Large intestine (tissue), 3 donors: ENCODE measurements around the gene SLCO4C1. TPM values are rescaled to one million over a fixed set of nuclear protein-coding genes. Genes with fewer than 3 reads are reported as not detected.

ENCODE experiments used
- DNase-seq, 2 donors: peaks; one replicate each; pipeline versions ENCODE4 v3.0.0 to v3.0.0-alpha.2; 2013
- H3K27ac ChIP-seq: one replicate; pipeline ENCODE4 v1.5.1; 2013; ENCODE audit warnings: low read length
- H3K27me3 ChIP-seq: 2 replicates; pipeline ENCODE4 v1.6.1; 2013; ENCODE audit warnings: low read length; ENCODE audit not compliant: control insufficient read depth, insufficient read depth
- H3K36me3 ChIP-seq: 2 replicates; pipeline ENCODE4 v1.6.1; 2013; ENCODE audit warnings: low read length; ENCODE audit not compliant: control insufficient read depth, insufficient read depth
- H3K4me1 ChIP-seq: one replicate; pipeline ENCODE4 v1.6.1; 2013; ENCODE audit warnings: low read length; ENCODE audit not compliant: control insufficient read depth, insufficient read depth
- H3K4me3 ChIP-seq: one replicate; pipeline ENCODE4 v1.5.1; 2013; ENCODE audit warnings: low read length
- H3K9me3 ChIP-seq: one replicate; pipeline ENCODE4 v1.6.1; 2013; ENCODE audit warnings: mild to moderate bottlenecking, low read depth, low read length, moderate library complexity; ENCODE audit not compliant: control insufficient read depth
- WGBS: methylation state at CpG from one replicate; pipeline ENCODE4 v1.1.5; 2013; ENCODE audit warnings: low lambda C conversion rate; ENCODE audit not compliant: insufficient coverage; 5-methylcytosine and 5-hydroxymethylcytosine counted together
- polyA plus RNA-seq: library from polyadenylated mRNA; unstranded; fragments of 120-200 nt; gene quantifications from one replicate; pipeline ENCODE4 v1.2.1, GENCODE V29; 2013

The SLCO4C1 gene
- polyA plus RNA-seq, 1 donor, result 24.9 TPM

- Histone ChIP-seq H3K4me3 (no peak overlapping the region), H3K27me3 (no peaks in the 10 kb centered on the region), H3K36me3 (no peaks in the 10 kb centered on the region), H3K27ac (no peak overlapping the region), H3K9me3 (no peaks in the 10 kb centered on the region), H3K4me1 (no peaks in the 10 kb centered on the region)
- DNase-seq, result no peak
- no CpG with 5 or more reads among the region's 2 CpGs for WGBS
Observed at GRCh38 chr5:102306121-102306520, 10.0 kb upstream of the SLCO4C1 start.

GRCh38 chr5:102295534-102296177 lies 428 bp downstream of the SLCO4C1 start:
- Histone ChIP-seq H3K4me3 (peak overlapping the region; percentile 73), H3K4me1 (no peaks in the 10 kb centered on the region), H3K27ac (peak overlapping the region; percentile 74), H3K9me3 (no peaks in the 10 kb centered on the region), H3K27me3 (no peaks in the 10 kb centered on the region), H3K36me3 (no peaks in the 10 kb centered on the region)
- peak; percentile 32 to 74 for DNase-seq
- WGBS, result no CpG with 5 or more reads among the region's 26 CpGs

- H3K4me3 ChIP-seq, result peak overlapping the region; percentile 73
- DNase-seq, result peak in 1 of 2 donors; percentile 46
- H3K27me3 ChIP-seq, result no peaks in the 10 kb centered on the region
- WGBS, result 75% methylated on average over 1 of the region's 4 CpGs
- no peaks in the 10 kb centered on the region for H3K4me1 ChIP-seq
- H3K9me3 ChIP-seq, result no peaks in the 10 kb centered on the region
- peak overlapping the region; percentile 74 for H3K27ac ChIP-seq
- no peaks in the 10 kb centered on the region for H3K36me3 ChIP-seq
Observed at GRCh38 chr5:102294886-102295395, 1.1 kb downstream of the SLCO4C1 start.

- Histone ChIP-seq H3K36me3 (no peaks in the 10 kb centered on the region), H3K9me3 (no peaks in the 10 kb centered on the region), H3K27ac (no peak overlapping the region), H3K4me3 (no peak overlapping the region), H3K27me3 (no peaks in the 10 kb centered on the region), H3K4me1 (no peaks in the 10 kb centered on the region)
- DNase-seq, result peak; percentile 4 to 13
- WGBS, result no CpG with 5 or more reads among the region's 3 CpGs
Observed at GRCh38 chr5:102290004-102290403, 6.1 kb downstream of the SLCO4C1 start.

GRCh38 chr5:102289251-102289899 lies 6.7 kb downstream of the SLCO4C1 start:
- Histone ChIP-seq H3K4me1 (no peaks in the 10 kb centered on the region), H3K27me3 (no peaks in the 10 kb centered on the region), H3K27ac (peak overlapping the region; percentile 26), H3K36me3 (no peaks in the 10 kb centered on the region), H3K9me3 (no peaks in the 10 kb centered on the region), H3K4me3 (no peak overlapping the region)
- 0% methylated on average over 1 of the region's 6 CpGs for WGBS
- peak in 1 of 2 donors; percentile 41 for DNase-seq

- Histone ChIP-seq H3K9me3 (no peaks in the 10 kb centered on the region), H3K36me3 (no peaks in the 10 kb centered on the region), H3K4me3 (no peak overlapping the region), H3K27me3 (no peaks in the 10 kb centered on the region), H3K27ac (no peak overlapping the region), H3K4me1 (no peaks in the 10 kb centered on the region)
- DNase-seq, result no peak
- no CpG with 5 or more reads among the region's 1 CpG for WGBS
Observed at GRCh38 chr5:102288630-102289029, 7.5 kb downstream of the SLCO4C1 start.

GRCh38 chr5:102286476-102286875 lies 9.6 kb downstream of the SLCO4C1 start:
- Histone ChIP-seq H3K27ac (no peak overlapping the region), H3K36me3 (no peaks in the 10 kb centered on the region), H3K9me3 (no peaks in the 10 kb centered on the region), H3K4me1 (no peaks in the 10 kb centered on the region), H3K27me3 (no peaks in the 10 kb centered on the region), H3K4me3 (no peak overlapping the region)
- no peak for DNase-seq
- 78% methylated on average over 2 of the region's 2 CpGs for WGBS

- H3K27me3 ChIP-seq, result no peaks in the 10 kb centered on the region
- H3K27ac ChIP-seq, result no peak overlapping the region
- no peaks in the 10 kb centered on the region for H3K36me3 ChIP-seq
- H3K4me3 ChIP-seq, result no peak overlapping the region
- no peaks in the 10 kb centered on the region for H3K9me3 ChIP-seq
- no peak for DNase-seq
- H3K4me1 ChIP-seq, result no peaks in the 10 kb centered on the region
- WGBS, result 71% methylated on average over 1 of the region's 2 CpGs
Observed at GRCh38 chr5:102283102-102283797, 12.8 kb downstream of the SLCO4C1 start.

GRCh38 chr5:102279711-102280110 lies 16.4 kb downstream of the SLCO4C1 start:
- no peak overlapping the region for H3K27ac ChIP-seq
- H3K9me3 ChIP-seq, result no peaks in the 10 kb centered on the region
- H3K4me1 ChIP-seq, result no peaks in the 10 kb centered on the region
- 75% methylated on average over 1 of the region's 1 CpG for WGBS
- H3K4me3 ChIP-seq, result no peak overlapping the region
- peaks cover 2% of the 10 kb centered on the region for H3K36me3 ChIP-seq
- DNase-seq, result no peak
- H3K27me3 ChIP-seq, result no peaks in the 10 kb centered on the region

GRCh38 chr5:102278231-102278630 lies 17.9 kb downstream of the SLCO4C1 start:
- Histone ChIP-seq H3K4me3 (no peak overlapping the region), H3K27me3 (no peaks in the 10 kb centered on the region), H3K9me3 (no peaks in the 10 kb centered on the region), H3K27ac (no peak overlapping the region), H3K36me3 (peaks cover 2% of the 10 kb centered on the region), H3K4me1 (no peaks in the 10 kb centered on the region)
- WGBS, result no CpG with 5 or more reads among the region's 2 CpGs
- DNase-seq, result no peak
